Lower leg skin (tissue), 3 donors: ENCODE results near the gene ROBO1.

Experiments used
- CTCF ChIP-seq, 3 donors: fragments of 450-650 bp; IDR thresholded peaks; one replicate each; pipeline ENCODE4 v1.5.1; 2016; ENCODE audit warnings: antibody characterized with exemption in 3 of 3, mild to moderate bottlenecking in 3 of 3, moderate library complexity in 2 of 3
- POLR2A ChIP-seq, 2 donors: fragments of 450-650 bp; IDR thresholded peaks; one replicate each; pipeline ENCODE4 v1.6.1; 2016 to 2017; ENCODE audit warnings: antibody characterized with exemption in 2 of 2, mild to moderate bottlenecking in 1 of 2, moderate library complexity in 1 of 2

DNA sequence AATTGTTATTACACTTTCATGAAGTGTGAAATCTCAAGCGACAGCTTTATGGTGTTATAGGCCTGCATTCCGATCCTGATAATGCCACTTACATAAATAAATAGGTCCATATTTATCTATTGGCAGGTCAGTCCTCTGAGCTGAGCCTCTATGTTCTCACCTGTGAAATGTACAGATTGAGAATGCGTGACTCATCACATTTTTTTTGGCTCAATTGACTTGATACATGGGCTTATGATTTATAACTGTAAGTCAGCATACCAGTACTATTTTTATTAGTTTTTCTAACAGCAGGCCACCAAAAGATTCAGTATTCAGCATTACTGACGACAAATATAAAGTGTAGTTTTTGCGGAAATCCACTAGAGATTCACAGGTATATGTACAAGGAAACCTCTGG, 344.4 kb downstream of the ROBO1 start:
- TF ChIP-seq CTCF (IDR thresholded peaks at IDR 0.05): no peak
- TF ChIP-seq POLR2A (IDR thresholded peaks at IDR 0.05): no peak
